GM18505 (cell line): Measurements from ENCODE around the gene ERC1.

ENCODE experiments used
- ATAC-seq: cut with Tn5 transposase; IDR thresholded peaks from one replicate; pipeline ENCODE4 v1.9.1; 2021; ENCODE audit not compliant: unreplicated experiment
- POLR2A ChIP-seq: IDR thresholded peaks from 4 replicates; pipeline ENCODE4 v1.6.1; 2011; ENCODE audit warnings: borderline replicate concordance; ENCODE audit not compliant: insufficient read depth, insufficient read length; ENCODE audit errors: extremely low read depth

Gene ERC1

GRCh38 chr12:1382826-1383225 lies 391.8 kb downstream of the ERC1 start:
- no peak for TF ChIP-seq POLR2A
- ATAC-seq: no peak

GRCh38 chr12:1383758-1384157 lies 392.7 kb downstream of the ERC1 start:
- no peak for ATAC-seq
- no peak for TF ChIP-seq POLR2A

- TF ChIP-seq POLR2A: no peak
- ATAC-seq: no peak
These were observed 393.9 kb downstream of the ERC1 start for GRCh38 chr12:1384910-1385309.

GRCh38 chr12:1391722-1392121 lies 400.7 kb downstream of the ERC1 start:
- ATAC-seq: no peak
- TF ChIP-seq POLR2A: no peak

- ATAC-seq: no peak
- no peak for TF ChIP-seq POLR2A
These were observed 404.5 kb downstream of the ERC1 start for GRCh38 chr12:1395421-1395955.

GRCh38 chr12:1398673-1399072 lies 407.6 kb downstream of the ERC1 start:
- no peak for ATAC-seq
- no peak for TF ChIP-seq POLR2A

GRCh38 chr12:1401891-1402290 lies 410.9 kb downstream of the ERC1 start:
- no peak for TF ChIP-seq POLR2A
- ATAC-seq: no peak

GRCh38 chr12:1403417-1403816 lies 412.4 kb downstream of the ERC1 start:
- ATAC-seq: no peak
- TF ChIP-seq POLR2A: no peak

GRCh38 chr12:1405619-1406018 lies 414.6 kb downstream of the ERC1 start:
- no peak for ATAC-seq
- no peak for TF ChIP-seq POLR2A

GRCh38 chr12:1410794-1411193 lies 419.8 kb downstream of the ERC1 start:
- no peak for TF ChIP-seq POLR2A
- no peak for ATAC-seq

- no peak for TF ChIP-seq POLR2A
- no peak for ATAC-seq
These were observed 422.9 kb downstream of the ERC1 start for GRCh38 chr12:1413930-1414329.

GRCh38 chr12:1418144-1418543 lies 427.1 kb downstream of the ERC1 start:
- no peak for TF ChIP-seq POLR2A
- ATAC-seq: no peak

- ATAC-seq: no peak
- no peak for TF ChIP-seq POLR2A
These were observed 428.9 kb downstream of the ERC1 start for GRCh38 chr12:1419849-1420371.

- TF ChIP-seq POLR2A: no peak
- ATAC-seq: no peak
These were observed 430.2 kb downstream of the ERC1 start for GRCh38 chr12:1421091-1421846.
